Fibroblast of skin of scalp (primary cell): ENCODE measurements around the gene MYOF.
A peak's percentile ranks its signal among the peaks of the same experiment; 100 is the strongest.
"Not testable (repeated sequence)": the region's sequence is repeated elsewhere in the genome, so short reads cannot be mapped to it uniquely, and the experiment has no call there.

ENCODE experiments used
- DNase-seq: peaks from one replicate; pipeline ENCODE4 v3.0.0-alpha.2; 2013

MYOF gene

GRCh38 chr10:93456480-93456879 is 25.7 kb downstream of the MYOF start:
- peak; percentile 70 for DNase-seq

- no peak for DNase-seq
Observed at GRCh38 chr10:93454736-93455135, 27.4 kb downstream of the MYOF start.

- DNase-seq, result no peak
Observed at GRCh38 chr10:93454146-93454545, 28.0 kb downstream of the MYOF start.

GRCh38 chr10:93452143-93452542 is 30.0 kb downstream of the MYOF start:
- no peak for DNase-seq

GRCh38 chr10:93451244-93451947 is 30.7 kb downstream of the MYOF start:
- DNase-seq, result no peak

GRCh38 chr10:93447970-93448369 is 34.2 kb downstream of the MYOF start:
- DNase-seq, result no peak

- no peak for DNase-seq
Observed at GRCh38 chr10:93447019-93447418, 35.1 kb downstream of the MYOF start.

GRCh38 chr10:93445978-93446720 is 36.0 kb downstream of the MYOF start:
- no peak for DNase-seq

- DNase-seq, result peak; percentile 91
Observed at GRCh38 chr10:93445097-93445960, 36.8 kb downstream of the MYOF start.

GRCh38 chr10:93443481-93443880 is 38.7 kb downstream of the MYOF start:
- DNase-seq, result no peak

GRCh38 chr10:93442721-93443120 is 39.4 kb downstream of the MYOF start:
- DNase-seq, result not testable (repeated sequence)

- peak; percentile 48 for DNase-seq
Observed at GRCh38 chr10:93440591-93441091, 41.5 kb downstream of the MYOF start.

- no peak for DNase-seq
Observed at GRCh38 chr10:93438613-93439253, 43.4 kb downstream of the MYOF start.

- DNase-seq, result peak; percentile 89
Observed at GRCh38 chr10:93437946-93438612, 44.1 kb downstream of the MYOF start.

GRCh38 chr10:93437086-93437945 is 44.8 kb downstream of the MYOF start:
- DNase-seq, result peak; percentile 99

- peak; percentile 98 for DNase-seq
Observed at GRCh38 chr10:93436591-93437085, 45.5 kb downstream of the MYOF start.

- DNase-seq, result peak; percentile 61
Observed at GRCh38 chr10:93435621-93436397, 46.3 kb downstream of the MYOF start.

GRCh38 chr10:93434991-93435491 is 47.1 kb downstream of the MYOF start:
- no peak for DNase-seq

- DNase-seq, result no peak
Observed at GRCh38 chr10:93431361-93431760, 50.8 kb downstream of the MYOF start.

- DNase-seq, result no peak
Observed at GRCh38 chr10:93425861-93426260, 56.3 kb downstream of the MYOF start.
